ENCODE data around the gene WFDC2.

DNA sequence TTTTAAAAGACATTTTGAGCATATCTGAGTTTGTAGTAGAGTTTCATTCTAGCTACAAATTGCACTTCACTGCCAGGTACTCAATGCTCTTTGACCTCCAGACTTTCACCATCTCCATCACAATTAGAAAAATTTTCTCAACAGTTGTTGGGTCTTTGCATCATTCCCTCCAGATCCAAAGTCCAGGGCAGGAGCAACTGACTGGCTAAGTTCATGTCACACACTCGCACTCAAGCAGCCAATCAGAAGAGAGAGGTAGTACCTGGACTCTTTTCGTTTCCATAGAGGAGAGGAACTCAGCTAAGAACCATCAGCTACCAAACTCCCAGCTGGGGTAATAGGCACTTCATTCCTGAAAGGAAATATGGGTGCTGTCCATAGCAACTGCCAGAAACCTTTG is 36.8 kb downstream of the WFDC2 start:
- TF ChIP-seq EZH2phosphoT487 (IDR thresholded peaks at IDR 0.05; ENCODE audit: insufficient read depth, low read depth), result no peak
- no peak for TF ChIP-seq EZH2 (IDR thresholded peaks at IDR 0.05; ENCODE audit: insufficient read depth, poor library complexity, severe bottlenecking)

All from GM23248 (cell line).